OCI-LY1 (cell line): Measurements from ENCODE around the gene BRD3.

ENCODE experiments used
- EZH2 ChIP-seq: fragments of 200-600 bp; sonication (generic), shearing (Covaris generic); IDR thresholded peaks from 2 replicates; pipeline ENCODE4 v1.8.0; 2017; ENCODE audit warnings: borderline replicate concordance, mixed run types, mild to moderate bottlenecking, antibody characterized with exemption, low read length, moderate library complexity, mixed read lengths
- TF ChIP-seq, protein P1 (sequence below): fragments of 200-600 bp; sonication (generic), shearing (Covaris generic); IDR thresholded peaks from 2 replicates; pipeline ENCODE4 v1.5.1; 2017; ENCODE audit warnings: mild to moderate bottlenecking, antibody characterized with exemption, low read length, moderate library complexity, mixed read lengths

- TF ChIP-seq, protein P1, sequence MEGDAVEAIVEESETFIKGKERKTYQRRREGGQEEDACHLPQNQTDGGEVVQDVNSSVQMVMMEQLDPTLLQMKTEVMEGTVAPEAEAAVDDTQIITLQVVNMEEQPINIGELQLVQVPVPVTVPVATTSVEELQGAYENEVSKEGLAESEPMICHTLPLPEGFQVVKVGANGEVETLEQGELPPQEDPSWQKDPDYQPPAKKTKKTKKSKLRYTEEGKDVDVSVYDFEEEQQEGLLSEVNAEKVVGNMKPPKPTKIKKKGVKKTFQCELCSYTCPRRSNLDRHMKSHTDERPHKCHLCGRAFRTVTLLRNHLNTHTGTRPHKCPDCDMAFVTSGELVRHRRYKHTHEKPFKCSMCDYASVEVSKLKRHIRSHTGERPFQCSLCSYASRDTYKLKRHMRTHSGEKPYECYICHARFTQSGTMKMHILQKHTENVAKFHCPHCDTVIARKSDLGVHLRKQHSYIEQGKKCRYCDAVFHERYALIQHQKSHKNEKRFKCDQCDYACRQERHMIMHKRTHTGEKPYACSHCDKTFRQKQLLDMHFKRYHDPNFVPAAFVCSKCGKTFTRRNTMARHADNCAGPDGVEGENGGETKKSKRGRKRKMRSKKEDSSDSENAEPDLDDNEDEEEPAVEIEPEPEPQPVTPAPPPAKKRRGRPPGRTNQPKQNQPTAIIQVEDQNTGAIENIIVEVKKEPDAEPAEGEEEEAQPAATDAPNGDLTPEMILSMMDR: no peak
- no peak for TF ChIP-seq EZH2
Observed at GRCh38 chr9:134002796-134003195, 65.0 kb downstream of the BRD3 start.
